ENCODE data around the gene MAGEB17.

Gene MAGEB17

DNA sequence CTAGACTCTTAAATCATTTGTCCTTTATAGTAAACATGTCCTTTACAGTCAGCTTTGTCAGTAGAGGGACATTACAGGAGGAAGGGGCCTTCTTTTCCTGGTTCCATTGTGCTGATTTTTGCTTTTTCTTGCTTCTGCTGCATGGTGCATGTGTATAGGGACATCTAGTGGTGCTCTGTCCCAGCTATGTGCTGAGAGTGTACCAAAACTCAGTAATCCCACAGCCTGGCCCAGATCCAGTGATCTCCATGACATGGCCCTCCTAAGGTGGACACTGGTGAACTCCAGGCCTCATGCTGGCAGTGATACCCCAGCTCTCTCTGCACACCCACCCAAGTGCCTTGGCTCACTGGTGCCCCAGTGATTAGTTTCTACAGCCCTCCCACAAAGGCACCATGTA lies 45.2 kb downstream of the MAGEB17 start:
- no peak for DNase-seq

- DNase-seq: no peak
These were observed 46.7 kb downstream of the MAGEB17 start for GRCh38 chrX:16213961-16214360.

GRCh38 chrX:16215660-16216059 lies 48.4 kb downstream of the MAGEB17 start:
- no peak for DNase-seq

All from SHP77 (cell line).